Sigmoid colon (tissue), 7 donors: ENCODE data around the gene FBXO44. TPM values are rescaled to one million over a fixed set of nuclear protein-coding genes. Genes with fewer than 3 reads are reported as not detected.

Experiments used
- DNase-seq: peaks from one replicate; pipeline ENCODE4 v3.0.0-alpha.2; 2019
- H3K27ac ChIP-seq, 4 donors: fragments of 200-600 bp; sonication (generic); one replicate each; pipeline ENCODE4 v1.5.1; 2016 to 2019; ENCODE audit warnings: mild to moderate bottlenecking in 1 of 4
- H3K27me3 ChIP-seq, 3 donors: fragments of 200-600 bp; sonication (generic); one replicate each; pipeline ENCODE4 v1.5.1; 2019; ENCODE audit warnings: mild to moderate bottlenecking in 1 of 3
- H3K36me3 ChIP-seq, 4 donors: fragments of 200-600 bp; sonication (generic); one replicate each; pipeline ENCODE4 v1.5.1; 2016 to 2019
- H3K4me1 ChIP-seq, 4 donors: fragments of 200-600 bp; sonication (generic); one replicate each; pipeline ENCODE4 v1.5.1; 2017 to 2019
- H3K4me3 ChIP-seq, 4 donors: fragments of 200-600 bp; sonication (generic); one replicate each; pipeline ENCODE4 v1.5.1; 2017 to 2019; ENCODE audit warnings: mild to moderate bottlenecking in 2 of 4, moderate library complexity in 1 of 4
- H3K9me3 ChIP-seq, 4 donors: fragments of 200-600 bp in 3 of 4; sonication (generic) in 3 of 4; one replicate each; pipeline versions ENCODE4 v1.5.1 to v1.6.1; 2013 to 2019
- EP300 ChIP-seq, 4 donors: sonication (generic); formaldehyde crosslinking; IDR thresholded peaks; one replicate each; pipeline ENCODE4 v1.6.1; 2017; ENCODE audit warnings: antibody characterized with exemption in 4 of 4
- POLR2A ChIP-seq, 2 donors: fragments of 450-650 bp; IDR thresholded peaks; one replicate each; pipeline ENCODE4 v1.6.1; 2016; ENCODE audit warnings: antibody characterized with exemption in 2 of 2, mild to moderate bottlenecking in 2 of 2, moderate library complexity in 2 of 2
- POLR2AphosphoS5 ChIP-seq, 4 donors: sonication (generic); formaldehyde crosslinking; IDR thresholded peaks; one replicate each; pipeline ENCODE4 v1.6.1; 2017; ENCODE audit warnings: antibody characterized with exemption in 4 of 4
- WGBS, 2 donors: extraction: QIAGEN DNeasy Blood & Tissue Kit; methylation state at CpG; one replicate each; pipeline ENCODE4 v1.1.7; 2013; 5-methylcytosine and 5-hydroxymethylcytosine counted together
- intact Hi-C: fragments of 100-400 bp; cut with DNase I; formaldehyde crosslinking; loops from one replicate; pipeline ENCODE4 v1.15.1; 2023
- polyA plus RNA-seq, 3 donors: library from polyadenylated mRNA; stranded (reverse); fragments of 200-250 nt; gene quantifications; one replicate each; pipeline ENCODE4 v1.2.3, GENCODE V29; 2013
- total RNA-seq, 4 donors: library from RNA; depleted of rRNA; stranded (reverse); fragments of >200 nt; gene quantifications; one replicate each; pipeline ENCODE4 v1.1.0, GENCODE V29; 2016
- TF ChIP-seq, protein P1 (sequence below), 4 experiments: fragments of 450-650 bp in 3 of 4; fragments of 200-600 bp in 1 of 4; IDR thresholded peaks; one replicate each; pipeline ENCODE4 v1.5.1; 2016 to 2019; ENCODE audit warnings: antibody characterized with exemption in 4 of 4, mild to moderate bottlenecking in 3 of 4, moderate library complexity in 2 of 4
- donor health status: healthy with polysubstance abuse.
- donor health status: Bipolar disorder and iron deficiency.
- donor health status: healthy.

Gene FBXO44
- total and polyA plus RNA-seq, 7 donors: 1.6 to 27.3 (median 14.2) TPM

DNA sequence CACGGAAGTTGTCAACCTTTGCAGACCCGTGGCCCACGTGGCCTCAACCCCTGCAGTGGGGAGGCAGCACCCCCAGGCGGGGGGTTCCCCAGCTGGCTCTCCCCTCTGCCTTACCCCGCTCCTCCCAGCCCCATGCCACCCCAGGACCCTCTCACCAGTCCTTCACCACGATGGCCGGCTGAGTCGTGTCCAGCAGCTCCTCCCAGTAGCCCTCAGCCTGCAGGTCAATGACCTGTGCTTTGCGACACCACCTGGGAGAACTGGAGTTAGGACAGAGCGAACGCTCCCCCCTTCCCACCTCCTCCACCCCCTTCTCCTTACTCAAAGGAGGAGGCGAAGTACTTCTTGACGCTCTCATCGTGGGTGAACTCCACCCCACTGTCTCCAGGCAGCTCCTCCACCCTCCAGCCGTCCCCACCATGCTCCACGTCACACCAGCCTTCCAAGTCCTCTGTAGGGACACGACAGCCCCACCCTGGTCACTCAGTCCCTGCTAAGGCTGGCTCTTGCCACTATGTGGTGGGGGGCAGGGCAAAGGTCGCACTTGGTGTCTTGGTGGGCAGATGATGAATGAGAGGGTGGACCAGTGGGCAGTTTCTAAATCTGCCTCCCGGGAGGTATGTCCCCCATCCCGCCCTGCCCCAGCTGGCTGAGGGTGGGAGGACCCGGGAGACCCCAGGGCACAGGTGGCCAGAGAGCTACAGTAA is 4.9 kb upstream of the FBXO44 start:
- WGBS, 2 donors: 17 to 34% methylated on average over 21 of the region's 21 CpGs
- H3K4me1 ChIP-seq: peaks cover 0 to 38% (median 31%) of the 10 kb centered on the region in 4 donors

DNA sequence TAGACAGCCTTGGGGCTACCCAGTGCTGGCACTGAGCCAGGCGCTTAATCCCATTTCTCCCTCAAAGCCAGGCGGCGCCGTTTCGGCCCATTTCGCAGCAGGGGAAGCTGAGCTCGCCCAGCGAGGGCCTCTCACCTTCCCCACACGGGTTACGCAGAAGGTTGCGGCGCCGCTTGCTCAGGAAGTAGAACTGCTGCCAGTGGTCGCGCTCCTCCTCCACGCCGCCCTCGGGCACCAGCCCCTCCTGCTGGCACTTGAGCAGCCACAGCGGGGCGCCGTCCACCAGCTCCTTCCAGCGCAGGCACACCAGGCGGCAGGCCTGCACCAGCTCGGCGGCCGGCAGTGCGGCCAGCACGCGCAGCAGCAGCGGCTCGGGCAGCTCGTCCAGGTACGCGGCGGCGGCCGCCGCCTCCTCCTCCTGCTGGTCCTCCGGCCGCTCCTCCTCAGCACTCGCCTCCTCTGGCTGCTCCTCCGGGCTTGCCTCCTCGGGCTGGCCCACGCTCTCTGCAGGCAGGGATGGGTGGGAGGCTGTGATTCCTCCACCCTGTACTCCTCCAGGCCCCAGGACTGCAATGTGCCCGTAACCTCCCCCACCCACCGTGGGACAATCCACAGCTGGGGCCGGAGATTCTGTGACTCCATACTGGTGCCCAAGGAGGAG is 4.2 kb upstream of the FBXO44 start:
- intact Hi-C loops: loop anchor here (2.0 to 5.0 kb wide), 5 partner anchors 68 to 257 kb away; partner anchors contain the start of gene AGTRAP
- peak; percentile 87 for DNase-seq
- Histone ChIP-seq H3K4me1 (peaks cover 0 to 44% (median 38%) of the 10 kb centered on the region in 4 donors), H3K4me3 (peak overlapping the region in 2 of 4 donors; percentile 1 to 20), H3K36me3 (no peaks in the 10 kb centered on the region), H3K9me3 (no peaks in the 10 kb centered on the region), H3K27ac (no peak overlapping the region), H3K27me3 (peaks cover 7 to 39% (median 32%) of the 10 kb centered on the region in 3 donors)
- WGBS, 2 donors: 5 to 12% methylated on average over 47 of the region's 47 CpGs
- TF ChIP-seq POLR2AphosphoS5 (IDR thresholded peaks at IDR 0.05): no peak
- TF ChIP-seq, protein P1, sequence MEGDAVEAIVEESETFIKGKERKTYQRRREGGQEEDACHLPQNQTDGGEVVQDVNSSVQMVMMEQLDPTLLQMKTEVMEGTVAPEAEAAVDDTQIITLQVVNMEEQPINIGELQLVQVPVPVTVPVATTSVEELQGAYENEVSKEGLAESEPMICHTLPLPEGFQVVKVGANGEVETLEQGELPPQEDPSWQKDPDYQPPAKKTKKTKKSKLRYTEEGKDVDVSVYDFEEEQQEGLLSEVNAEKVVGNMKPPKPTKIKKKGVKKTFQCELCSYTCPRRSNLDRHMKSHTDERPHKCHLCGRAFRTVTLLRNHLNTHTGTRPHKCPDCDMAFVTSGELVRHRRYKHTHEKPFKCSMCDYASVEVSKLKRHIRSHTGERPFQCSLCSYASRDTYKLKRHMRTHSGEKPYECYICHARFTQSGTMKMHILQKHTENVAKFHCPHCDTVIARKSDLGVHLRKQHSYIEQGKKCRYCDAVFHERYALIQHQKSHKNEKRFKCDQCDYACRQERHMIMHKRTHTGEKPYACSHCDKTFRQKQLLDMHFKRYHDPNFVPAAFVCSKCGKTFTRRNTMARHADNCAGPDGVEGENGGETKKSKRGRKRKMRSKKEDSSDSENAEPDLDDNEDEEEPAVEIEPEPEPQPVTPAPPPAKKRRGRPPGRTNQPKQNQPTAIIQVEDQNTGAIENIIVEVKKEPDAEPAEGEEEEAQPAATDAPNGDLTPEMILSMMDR (IDR thresholded peaks at IDR 0.05): peak; percentile 37 to 61 (median 50)

More for the DNA sequence above, 4.9 kb upstream of the FBXO44 start:
- Histone ChIP-seq H3K36me3 (no peaks in the 10 kb centered on the region), H3K4me3 (peak overlapping the region in 1 of 4 donors; percentile 20), H3K9me3 (no peaks in the 10 kb centered on the region), H3K27ac (no peak overlapping the region), H3K27me3 (peaks cover 7 to 39% (median 32%) of the 10 kb centered on the region in 3 donors)
- no peak for DNase-seq
- intact Hi-C loops: loop anchor here (2.0 to 5.0 kb wide), 5 partner anchors 69 to 258 kb away; partner anchors contain the start of gene AGTRAP
- TF ChIP-seq POLR2A (IDR thresholded peaks at IDR 0.05) (no peak), POLR2AphosphoS5 (IDR thresholded peaks at IDR 0.05) (no peak), EP300 (IDR thresholded peaks at IDR 0.05) (no peak)
- TF ChIP-seq, protein P1 (IDR thresholded peaks at IDR 0.05): no peak

- no peak for DNase-seq
- Histone ChIP-seq H3K4me3 (no peak overlapping the region), H3K4me1 (peaks cover 0 to 49% (median 42%) of the 10 kb centered on the region in 4 donors), H3K36me3 (no peaks in the 10 kb centered on the region), H3K9me3 (no peaks in the 10 kb centered on the region), H3K27ac (no peak overlapping the region), H3K27me3 (peaks cover 7 to 35% (median 32%) of the 10 kb centered on the region in 3 donors)
- no peak for TF ChIP-seq POLR2A (IDR thresholded peaks at IDR 0.05)
- TF ChIP-seq, protein P1 (IDR thresholded peaks at IDR 0.05): no peak
- no peak for TF ChIP-seq EP300 (IDR thresholded peaks at IDR 0.05)
- no peak for TF ChIP-seq POLR2AphosphoS5 (IDR thresholded peaks at IDR 0.05)
- intact Hi-C loops: loop anchor here (2.0 to 5.0 kb wide), 5 partner anchors 68 to 256 kb away; partner anchors contain the start of gene AGTRAP
- 81 to 88% methylated on average over 4 of the region's 4 CpGs for WGBS, 2 donors
These were observed 3.7 kb upstream of the FBXO44 start for GRCh38 chr1:11651017-11651416.

DNA sequence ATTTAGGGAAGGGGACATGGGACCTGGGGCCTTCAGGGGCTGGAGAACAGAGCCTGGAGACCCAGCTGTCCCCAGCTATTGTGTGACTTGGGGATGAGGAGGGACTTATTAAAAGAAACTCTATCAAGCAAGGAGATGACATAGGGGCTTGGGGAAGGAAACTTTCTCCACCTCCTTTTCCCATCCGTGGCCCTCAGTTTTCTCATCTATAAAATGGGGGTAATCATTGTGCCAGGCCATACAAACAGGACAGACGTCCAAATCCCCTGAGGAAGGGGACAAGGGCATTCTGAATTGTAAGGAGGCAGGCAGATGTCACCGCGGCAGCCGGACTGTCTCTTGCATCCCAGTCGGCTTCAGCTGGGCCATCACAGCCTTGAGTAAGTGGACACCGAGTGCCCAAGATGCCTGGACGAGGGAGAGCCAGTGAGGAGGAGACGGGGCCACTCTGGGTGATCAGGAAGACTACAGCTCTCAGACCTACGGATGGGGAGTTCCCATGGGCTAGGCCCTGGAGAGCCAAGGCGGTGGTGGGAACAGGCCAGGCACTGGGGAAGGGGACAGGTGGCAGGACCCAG is 2.4 kb upstream of the FBXO44 start:
- WGBS, 2 donors: 91 to 94% methylated on average over 11 of the region's 11 CpGs
- peaks cover 0 to 8% (median 0%) of the 10 kb centered on the region in 4 donors for H3K36me3 ChIP-seq
- DNase-seq: no peak
- intact Hi-C loops: loop anchor here (5.0 kb wide), 4 partner anchors 85 to 255 kb away; partner anchors contain the start of gene AGTRAP
- H3K27ac ChIP-seq: no peak overlapping the region
- TF ChIP-seq, protein P1 (IDR thresholded peaks at IDR 0.05): no peak
- TF ChIP-seq POLR2AphosphoS5 (IDR thresholded peaks at IDR 0.05) (no peak), EP300 (IDR thresholded peaks at IDR 0.05) (no peak)
- H3K4me3 ChIP-seq: no peak overlapping the region
- H3K9me3 ChIP-seq: no peaks in the 10 kb centered on the region
- peaks cover 7 to 26% (median 23%) of the 10 kb centered on the region in 3 donors for H3K27me3 ChIP-seq
- H3K4me1 ChIP-seq: peaks cover 0 to 49% (median 42%) of the 10 kb centered on the region in 4 donors
